Breast epithelium (tissue), 3 donors: Measurements from ENCODE around the gene SCFD1.

ENCODE experiments used
- CTCF ChIP-seq, 3 donors: fragments of 450-650 bp; IDR thresholded peaks; one replicate each; pipeline ENCODE4 v1.5.1; 2016 to 2017; ENCODE audit warnings: antibody characterized with exemption in 3 of 3, mild to moderate bottlenecking in 3 of 3, moderate library complexity in 3 of 3
- POLR2AphosphoS5 ChIP-seq, 3 donors: sonication (generic); formaldehyde crosslinking; IDR thresholded peaks; one replicate each; pipeline ENCODE4 v1.6.1; 2017; ENCODE audit warnings: antibody characterized with exemption in 3 of 3

- no peak for TF ChIP-seq CTCF (IDR thresholded peaks at IDR 0.05)
- TF ChIP-seq POLR2AphosphoS5 (IDR thresholded peaks at IDR 0.05), result no peak
These were observed 137.3 kb downstream of the SCFD1 start for GRCh38 chr14:30759172-30760125.
